Esophagus squamous epithelium (tissue), 4 donors: ENCODE data around the gene LRCH4.

ENCODE experiments used
- POLR2A ChIP-seq, 4 donors: fragments of 450-650 bp; IDR thresholded peaks; one replicate each; pipeline ENCODE4 v1.6.1; 2017; ENCODE audit warnings: antibody characterized with exemption in 4 of 4, mild to moderate bottlenecking in 4 of 4, moderate library complexity in 3 of 4
- TF ChIP-seq, protein P1 (sequence below), 6 experiments: fragments of 450-650 bp in 4 of 6; fragments of 200-600 bp in 2 of 6; sonication (generic) in 2 of 6; IDR thresholded peaks; one replicate each; pipeline ENCODE4 v1.5.1; 2016 to 2019; ENCODE audit warnings: antibody characterized with exemption in 6 of 6, mild to moderate bottlenecking in 4 of 6, moderate library complexity in 4 of 6

DNA sequence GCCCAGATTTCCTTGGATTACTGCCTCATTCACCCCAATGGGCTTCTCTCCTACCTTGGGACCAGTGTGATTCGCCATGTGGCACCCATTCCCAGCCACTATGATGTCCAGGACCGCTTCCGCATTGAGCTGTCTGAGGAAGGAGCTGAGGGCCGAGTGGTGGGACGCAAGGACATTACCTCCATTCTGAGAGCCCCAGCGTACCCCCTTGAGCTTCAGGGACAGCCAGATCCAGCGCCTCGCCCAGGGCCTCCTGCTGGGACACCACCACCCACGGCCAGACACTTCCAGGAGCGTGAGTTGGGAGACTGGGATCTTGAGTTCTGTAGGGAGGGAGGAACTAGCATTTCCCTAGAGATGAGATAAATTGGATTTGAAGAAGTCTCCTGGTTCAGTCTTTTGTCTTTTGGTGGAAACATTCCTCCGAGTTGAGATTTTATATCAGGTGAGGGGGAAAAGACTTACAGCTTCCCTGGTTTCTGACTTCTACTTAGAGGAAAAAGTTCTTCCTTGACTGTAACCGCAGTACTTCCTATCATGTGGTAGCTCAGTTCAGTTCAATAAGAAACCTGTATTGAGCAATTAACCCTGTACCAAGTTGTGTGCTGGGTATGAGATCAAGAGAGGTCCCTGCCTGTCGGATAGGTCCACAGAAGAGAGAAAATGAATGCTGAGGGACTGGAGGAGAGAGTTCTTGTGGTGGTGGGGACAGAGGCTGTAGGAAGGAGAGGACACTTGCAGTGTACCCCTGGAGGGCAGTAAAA lies 27.7 kb upstream of the LRCH4 start:
- TF ChIP-seq, protein P1, sequence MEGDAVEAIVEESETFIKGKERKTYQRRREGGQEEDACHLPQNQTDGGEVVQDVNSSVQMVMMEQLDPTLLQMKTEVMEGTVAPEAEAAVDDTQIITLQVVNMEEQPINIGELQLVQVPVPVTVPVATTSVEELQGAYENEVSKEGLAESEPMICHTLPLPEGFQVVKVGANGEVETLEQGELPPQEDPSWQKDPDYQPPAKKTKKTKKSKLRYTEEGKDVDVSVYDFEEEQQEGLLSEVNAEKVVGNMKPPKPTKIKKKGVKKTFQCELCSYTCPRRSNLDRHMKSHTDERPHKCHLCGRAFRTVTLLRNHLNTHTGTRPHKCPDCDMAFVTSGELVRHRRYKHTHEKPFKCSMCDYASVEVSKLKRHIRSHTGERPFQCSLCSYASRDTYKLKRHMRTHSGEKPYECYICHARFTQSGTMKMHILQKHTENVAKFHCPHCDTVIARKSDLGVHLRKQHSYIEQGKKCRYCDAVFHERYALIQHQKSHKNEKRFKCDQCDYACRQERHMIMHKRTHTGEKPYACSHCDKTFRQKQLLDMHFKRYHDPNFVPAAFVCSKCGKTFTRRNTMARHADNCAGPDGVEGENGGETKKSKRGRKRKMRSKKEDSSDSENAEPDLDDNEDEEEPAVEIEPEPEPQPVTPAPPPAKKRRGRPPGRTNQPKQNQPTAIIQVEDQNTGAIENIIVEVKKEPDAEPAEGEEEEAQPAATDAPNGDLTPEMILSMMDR (IDR thresholded peaks at IDR 0.05), result no peak
- TF ChIP-seq POLR2A (IDR thresholded peaks at IDR 0.05), result no peak
